Stimulated activated CD8-positive, alpha-beta memory T cell treated with anti-CD3 and anti-CD28 coated beads, Interleukin-12 subunit alpha, Interleukin-12 subunit beta, amount 100 ng/mL, for 24 hours (primary cell): Measurements from ENCODE around the gene TSPAN4.

Source experiments
- DNase-seq: peaks from one replicate; pipeline ENCODE4 v3.0.0-alpha.2; 2020; ENCODE audit errors: extremely low read depth

TSPAN4 gene

GRCh38 chr11:888310-889212 is 45.9 kb downstream of the TSPAN4 start:
- DNase-seq, result no peak

- no peak for DNase-seq
Measured at GRCh38 chr11:889257-889656, 46.6 kb downstream of the TSPAN4 start.

GRCh38 chr11:889687-890475 is 47.2 kb downstream of the TSPAN4 start:
- DNase-seq, result no peak

GRCh38 chr11:890794-891540 is 48.3 kb downstream of the TSPAN4 start:
- no peak for DNase-seq

- DNase-seq, result no peak
Measured at GRCh38 chr11:893008-893654, 50.5 kb downstream of the TSPAN4 start.

GRCh38 chr11:894575-895201 is 52.0 kb downstream of the TSPAN4 start:
- DNase-seq, result no peak

- no peak for DNase-seq
Measured at GRCh38 chr11:895331-896110, 52.9 kb downstream of the TSPAN4 start.

- DNase-seq, result no peak
Measured at GRCh38 chr11:897253-898142, 54.8 kb downstream of the TSPAN4 start.

GRCh38 chr11:898143-898511 is 55.5 kb downstream of the TSPAN4 start:
- no peak for DNase-seq

GRCh38 chr11:898540-899190 is 56.0 kb downstream of the TSPAN4 start:
- no peak for DNase-seq

GRCh38 chr11:899724-900123 is 57.1 kb downstream of the TSPAN4 start:
- no peak for DNase-seq

GRCh38 chr11:900545-900944 is 57.9 kb downstream of the TSPAN4 start:
- DNase-seq, result no peak

- DNase-seq, result no peak
Measured at GRCh38 chr11:901452-902061, 58.9 kb downstream of the TSPAN4 start.

GRCh38 chr11:904380-904779 is 61.7 kb downstream of the TSPAN4 start:
- DNase-seq, result no peak

- DNase-seq, result no peak
Measured at GRCh38 chr11:905952-906351, 63.3 kb downstream of the TSPAN4 start.

- no peak for DNase-seq
Measured at GRCh38 chr11:907668-908067, 65.0 kb downstream of the TSPAN4 start.

GRCh38 chr11:908273-908672 is 65.6 kb downstream of the TSPAN4 start:
- no peak for DNase-seq

- DNase-seq, result no peak
Measured at GRCh38 chr11:909406-909805, 66.8 kb downstream of the TSPAN4 start.
